GM12872 (cell line): ENCODE results near the gene MMP2.

Experiments used
- TF ChIP-seq, protein P1 (sequence below): IDR thresholded peaks from 3 replicates; pipeline ENCODE4 v1.5.1; 2011; ENCODE audit warnings: low read depth, mild to moderate bottlenecking, low read length, moderate library complexity; ENCODE audit not compliant: insufficient read depth

The MMP2 gene

DNA sequence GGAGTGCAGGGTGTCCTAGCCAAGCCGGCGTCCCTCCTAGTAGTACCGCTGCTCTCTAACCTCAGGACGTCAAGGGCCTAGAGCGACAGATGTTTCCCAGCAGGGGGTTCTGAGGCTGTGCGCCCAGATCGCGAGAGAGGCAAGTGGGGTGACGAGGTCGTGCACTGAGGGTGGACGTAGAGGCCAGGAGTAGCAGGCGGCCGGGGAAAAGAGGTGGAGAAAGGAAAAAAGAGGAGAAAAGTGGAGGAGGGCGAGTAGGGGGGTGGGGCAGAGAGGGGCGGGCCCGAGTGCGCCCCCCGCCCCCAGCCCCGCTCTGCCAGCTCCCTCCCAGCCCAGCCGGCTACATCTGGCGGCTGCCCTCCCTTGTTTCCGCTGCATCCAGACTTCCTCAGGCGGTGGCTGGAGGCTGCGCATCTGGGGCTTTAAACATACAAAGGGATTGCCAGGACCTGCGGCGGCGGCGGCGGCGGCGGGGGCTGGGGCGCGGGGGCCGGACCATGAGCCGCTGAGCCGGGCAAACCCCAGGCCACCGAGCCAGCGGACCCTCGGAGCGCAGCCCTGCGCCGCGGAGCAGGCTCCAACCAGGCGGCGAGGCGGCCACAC lies at the start of gene MMP2:
MMP2 (plus strand) TSS at position 372 of the 603 bp plus-strand sequence. CDS start 282 bp downstream, outside the sequence.
- TF ChIP-seq, protein P1, sequence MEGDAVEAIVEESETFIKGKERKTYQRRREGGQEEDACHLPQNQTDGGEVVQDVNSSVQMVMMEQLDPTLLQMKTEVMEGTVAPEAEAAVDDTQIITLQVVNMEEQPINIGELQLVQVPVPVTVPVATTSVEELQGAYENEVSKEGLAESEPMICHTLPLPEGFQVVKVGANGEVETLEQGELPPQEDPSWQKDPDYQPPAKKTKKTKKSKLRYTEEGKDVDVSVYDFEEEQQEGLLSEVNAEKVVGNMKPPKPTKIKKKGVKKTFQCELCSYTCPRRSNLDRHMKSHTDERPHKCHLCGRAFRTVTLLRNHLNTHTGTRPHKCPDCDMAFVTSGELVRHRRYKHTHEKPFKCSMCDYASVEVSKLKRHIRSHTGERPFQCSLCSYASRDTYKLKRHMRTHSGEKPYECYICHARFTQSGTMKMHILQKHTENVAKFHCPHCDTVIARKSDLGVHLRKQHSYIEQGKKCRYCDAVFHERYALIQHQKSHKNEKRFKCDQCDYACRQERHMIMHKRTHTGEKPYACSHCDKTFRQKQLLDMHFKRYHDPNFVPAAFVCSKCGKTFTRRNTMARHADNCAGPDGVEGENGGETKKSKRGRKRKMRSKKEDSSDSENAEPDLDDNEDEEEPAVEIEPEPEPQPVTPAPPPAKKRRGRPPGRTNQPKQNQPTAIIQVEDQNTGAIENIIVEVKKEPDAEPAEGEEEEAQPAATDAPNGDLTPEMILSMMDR: no peak

DNA sequence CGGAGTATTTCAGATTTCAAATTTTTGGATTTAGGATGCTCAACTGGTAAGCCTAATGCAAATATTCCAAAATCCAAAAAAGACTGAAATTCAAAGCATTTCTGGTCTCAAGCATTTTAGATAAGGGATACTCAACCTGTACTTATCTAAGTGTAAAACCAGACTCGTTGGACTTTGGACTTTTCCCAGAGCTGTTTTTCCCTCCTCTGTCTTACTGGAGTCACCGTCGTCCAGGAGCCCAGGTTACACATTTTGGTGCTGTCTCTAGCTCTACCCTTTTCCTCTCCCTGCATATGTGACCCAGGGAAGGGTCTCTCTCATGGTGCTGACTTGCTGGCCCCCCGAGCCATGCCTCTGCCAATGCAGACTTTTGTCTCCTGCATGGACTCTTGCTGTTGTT lies 46.0 kb upstream of the MMP2 start:
- TF ChIP-seq, protein P1: no peak

DNA sequence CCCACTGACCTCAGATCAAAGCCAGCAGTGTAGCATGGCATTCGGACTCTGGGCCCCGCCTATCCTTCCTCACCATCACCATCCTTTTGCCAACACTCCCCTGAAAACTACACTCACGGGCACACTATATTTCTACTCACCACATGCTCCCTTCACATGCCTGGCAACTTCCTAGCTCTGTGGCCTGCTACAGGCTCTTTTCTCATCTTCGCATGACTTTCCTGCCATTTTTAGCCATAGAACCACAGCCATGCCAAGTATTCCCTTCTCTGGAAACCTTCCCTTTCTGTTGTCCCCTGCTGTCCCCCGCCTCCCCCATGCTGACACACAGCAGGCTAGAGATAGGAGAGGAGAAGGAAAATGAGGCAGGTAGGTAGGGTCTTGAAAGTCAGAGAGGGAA lies 45.5 kb upstream of the MMP2 start:
- TF ChIP-seq, protein P1: no peak

DNA sequence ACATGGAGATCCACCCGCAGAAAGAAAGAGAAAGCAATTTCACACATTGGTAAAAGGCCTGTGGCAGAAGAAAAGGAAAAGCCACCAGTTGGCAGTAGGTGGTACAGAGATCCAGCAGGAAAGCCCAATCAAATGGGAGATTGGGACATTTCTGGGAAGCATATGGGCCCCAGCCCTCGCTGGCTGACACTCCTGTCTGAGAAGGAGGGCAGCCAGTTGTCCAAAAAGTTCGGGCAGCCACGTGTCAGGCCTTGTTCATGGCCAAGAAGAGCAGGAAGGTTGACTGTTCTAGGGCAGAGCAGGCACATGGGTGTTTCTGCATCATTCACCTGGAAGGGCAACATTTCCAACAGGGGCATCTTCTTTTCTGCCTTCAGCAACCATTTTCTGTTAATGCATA lies 45.0 kb upstream of the MMP2 start:
- TF ChIP-seq, protein P1: no peak

DNA sequence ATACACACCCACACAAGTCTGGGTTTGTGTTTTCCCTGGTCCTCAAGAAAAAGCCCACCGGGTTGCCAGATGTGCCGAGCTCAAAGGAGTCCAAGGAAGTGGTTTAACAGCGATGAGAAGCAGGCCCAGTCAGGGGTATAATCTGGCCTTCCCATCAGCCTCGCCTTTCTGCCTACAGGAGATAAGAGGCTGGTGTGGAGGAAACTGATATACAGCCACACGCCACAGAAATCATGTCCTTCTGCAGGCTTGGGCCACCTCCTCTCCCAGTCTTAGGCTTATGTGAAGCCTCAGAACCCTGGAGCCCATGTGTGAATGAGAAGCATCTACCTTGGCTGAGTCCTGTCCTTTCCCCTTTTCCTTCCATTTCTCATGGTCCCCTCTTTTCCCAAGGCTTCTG lies 43.6 kb upstream of the MMP2 start:
- TF ChIP-seq, protein P1: no peak

DNA sequence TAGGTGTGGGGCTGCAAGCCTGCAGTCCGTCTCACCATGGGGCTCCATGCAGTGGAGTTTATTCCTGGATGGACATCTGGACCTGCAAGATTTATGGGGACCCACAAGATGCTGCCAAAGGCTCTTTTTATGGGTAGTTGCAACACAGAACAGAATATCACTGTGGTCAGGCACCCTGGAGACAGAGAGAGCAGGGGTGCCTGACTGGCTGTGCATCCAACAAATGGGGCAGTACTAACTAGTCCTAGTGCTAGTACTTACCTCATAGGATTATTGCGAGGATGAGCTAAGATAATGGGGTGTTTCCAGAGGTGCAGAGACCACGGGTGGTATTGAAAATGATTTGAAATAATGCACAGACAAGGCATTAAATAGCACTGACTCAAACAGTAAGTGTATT lies 42.4 kb upstream of the MMP2 start:
- TF ChIP-seq, protein P1: no peak

DNA sequence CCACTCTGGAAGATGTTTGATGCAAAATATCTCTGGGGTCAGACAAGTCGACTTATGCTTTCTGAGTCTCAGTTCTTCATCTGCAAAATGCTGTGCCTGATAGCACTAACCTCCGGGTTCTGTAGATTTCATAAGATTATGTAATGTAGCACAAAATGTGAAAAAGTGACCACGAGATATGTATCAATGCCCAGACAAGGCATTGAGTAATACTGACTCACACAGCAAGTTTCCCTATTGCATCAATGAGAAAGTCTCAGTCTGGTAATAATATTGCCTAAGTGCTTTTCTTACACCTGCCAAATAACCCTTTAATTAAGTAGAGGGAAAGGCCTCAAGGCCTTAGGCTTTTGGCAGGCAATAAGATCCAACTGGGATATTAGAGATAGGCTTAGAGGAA lies 41.4 kb upstream of the MMP2 start:
- TF ChIP-seq, protein P1: no peak
